GM23338 (cell line): ENCODE results near the gene RAB20.

Experiments
- CREB1 ChIP-seq: fragments of 250-450 bp; sonication (Bioruptor Pico); IDR thresholded peaks from 2 replicates; pipeline ENCODE4 v1.5.0; 2020; ENCODE audit warnings: low read depth, mild to moderate bottlenecking, moderate library complexity
- EZH2phosphoT487 ChIP-seq: fragments of 200-600 bp; sonication (generic); IDR thresholded peaks from one replicate; pipeline ENCODE4 v1.8.1; 2018; ENCODE audit warnings: antibody characterized with exemption; ENCODE audit not compliant: unreplicated experiment
- POLR2AphosphoS5 ChIP-seq: IDR thresholded peaks from 2 replicates; pipeline ENCODE4 v1.6.1; 2016; ENCODE audit warnings: antibody characterized with exemption, low read depth
- ZNF114 ChIP-seq: fragments of 250-450 bp; sonication (Bioruptor Pico); IDR thresholded peaks from 2 replicates; pipeline ENCODE4 v1.5.0; 2020; ENCODE audit warnings: mild to moderate bottlenecking, moderate library complexity
- TF ChIP-seq, protein P1 (sequence below): IDR thresholded peaks from one replicate; pipeline ENCODE4 v1.6.1; 2018; ENCODE audit warnings: antibody characterized with exemption; ENCODE audit not compliant: unreplicated experiment
- TF ChIP-seq, protein P2 (sequence below), 2 experiments: fragments of 200-600 bp in 1 of 2; sonication (generic) in 1 of 2; conservative IDR thresholded peaks; 2 replicates each; pipeline versions ENCODE4 v1.5.1 to v1.6.1; 2016 to 2017; ENCODE audit warnings: antibody characterized with exemption in 2 of 2, low read depth in 2 of 2, mild to moderate bottlenecking in 2 of 2, moderate library complexity in 1 of 2

DNA sequence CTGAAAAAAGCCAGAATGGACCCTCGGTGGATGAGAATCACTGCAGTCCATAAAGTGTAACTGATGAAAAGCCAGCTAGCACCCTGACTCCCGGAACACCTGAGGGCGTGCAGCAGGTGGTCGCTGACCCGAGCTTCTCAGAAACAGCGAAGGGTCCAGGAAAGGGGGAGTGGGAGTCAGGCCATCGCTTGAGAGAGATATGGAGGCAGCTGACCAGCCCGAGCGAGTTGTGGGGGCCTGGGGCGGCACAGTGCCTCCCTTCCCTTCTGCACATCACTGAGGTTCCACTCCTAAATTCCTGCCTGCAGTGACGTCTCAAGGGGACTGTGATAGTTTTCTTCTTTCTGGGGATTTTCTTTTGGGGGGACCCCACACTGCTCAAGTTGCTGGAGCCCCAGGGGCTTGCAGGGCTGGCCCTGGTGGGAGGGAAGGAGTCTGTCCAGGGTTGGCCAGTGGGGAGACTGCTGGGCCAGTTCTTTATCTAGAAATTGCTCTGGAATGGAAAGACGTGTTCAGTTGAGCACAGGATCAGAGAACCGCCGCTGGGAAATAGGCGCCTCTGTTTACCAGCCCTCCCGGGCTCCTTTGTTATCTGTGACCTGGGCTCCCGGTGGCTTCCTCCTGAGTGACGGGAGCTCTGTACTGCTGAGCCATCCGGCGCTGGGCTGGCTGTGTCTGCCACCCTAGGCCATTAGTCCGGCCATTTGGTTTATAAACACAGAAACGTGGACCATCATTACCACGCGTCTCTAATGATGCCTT, 71.3 kb downstream of the RAB20 start:
- TF ChIP-seq, protein P1, sequence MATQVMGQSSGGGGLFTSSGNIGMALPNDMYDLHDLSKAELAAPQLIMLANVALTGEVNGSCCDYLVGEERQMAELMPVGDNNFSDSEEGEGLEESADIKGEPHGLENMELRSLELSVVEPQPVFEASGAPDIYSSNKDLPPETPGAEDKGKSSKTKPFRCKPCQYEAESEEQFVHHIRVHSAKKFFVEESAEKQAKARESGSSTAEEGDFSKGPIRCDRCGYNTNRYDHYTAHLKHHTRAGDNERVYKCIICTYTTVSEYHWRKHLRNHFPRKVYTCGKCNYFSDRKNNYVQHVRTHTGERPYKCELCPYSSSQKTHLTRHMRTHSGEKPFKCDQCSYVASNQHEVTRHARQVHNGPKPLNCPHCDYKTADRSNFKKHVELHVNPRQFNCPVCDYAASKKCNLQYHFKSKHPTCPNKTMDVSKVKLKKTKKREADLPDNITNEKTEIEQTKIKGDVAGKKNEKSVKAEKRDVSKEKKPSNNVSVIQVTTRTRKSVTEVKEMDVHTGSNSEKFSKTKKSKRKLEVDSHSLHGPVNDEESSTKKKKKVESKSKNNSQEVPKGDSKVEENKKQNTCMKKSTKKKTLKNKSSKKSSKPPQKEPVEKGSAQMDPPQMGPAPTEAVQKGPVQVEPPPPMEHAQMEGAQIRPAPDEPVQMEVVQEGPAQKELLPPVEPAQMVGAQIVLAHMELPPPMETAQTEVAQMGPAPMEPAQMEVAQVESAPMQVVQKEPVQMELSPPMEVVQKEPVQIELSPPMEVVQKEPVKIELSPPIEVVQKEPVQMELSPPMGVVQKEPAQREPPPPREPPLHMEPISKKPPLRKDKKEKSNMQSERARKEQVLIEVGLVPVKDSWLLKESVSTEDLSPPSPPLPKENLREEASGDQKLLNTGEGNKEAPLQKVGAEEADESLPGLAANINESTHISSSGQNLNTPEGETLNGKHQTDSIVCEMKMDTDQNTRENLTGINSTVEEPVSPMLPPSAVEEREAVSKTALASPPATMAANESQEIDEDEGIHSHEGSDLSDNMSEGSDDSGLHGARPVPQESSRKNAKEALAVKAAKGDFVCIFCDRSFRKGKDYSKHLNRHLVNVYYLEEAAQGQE = no peak
- TF ChIP-seq EZH2phosphoT487 = no peak
- TF ChIP-seq POLR2AphosphoS5 = no peak
- TF ChIP-seq, protein P2, sequence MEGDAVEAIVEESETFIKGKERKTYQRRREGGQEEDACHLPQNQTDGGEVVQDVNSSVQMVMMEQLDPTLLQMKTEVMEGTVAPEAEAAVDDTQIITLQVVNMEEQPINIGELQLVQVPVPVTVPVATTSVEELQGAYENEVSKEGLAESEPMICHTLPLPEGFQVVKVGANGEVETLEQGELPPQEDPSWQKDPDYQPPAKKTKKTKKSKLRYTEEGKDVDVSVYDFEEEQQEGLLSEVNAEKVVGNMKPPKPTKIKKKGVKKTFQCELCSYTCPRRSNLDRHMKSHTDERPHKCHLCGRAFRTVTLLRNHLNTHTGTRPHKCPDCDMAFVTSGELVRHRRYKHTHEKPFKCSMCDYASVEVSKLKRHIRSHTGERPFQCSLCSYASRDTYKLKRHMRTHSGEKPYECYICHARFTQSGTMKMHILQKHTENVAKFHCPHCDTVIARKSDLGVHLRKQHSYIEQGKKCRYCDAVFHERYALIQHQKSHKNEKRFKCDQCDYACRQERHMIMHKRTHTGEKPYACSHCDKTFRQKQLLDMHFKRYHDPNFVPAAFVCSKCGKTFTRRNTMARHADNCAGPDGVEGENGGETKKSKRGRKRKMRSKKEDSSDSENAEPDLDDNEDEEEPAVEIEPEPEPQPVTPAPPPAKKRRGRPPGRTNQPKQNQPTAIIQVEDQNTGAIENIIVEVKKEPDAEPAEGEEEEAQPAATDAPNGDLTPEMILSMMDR (conservative IDR thresholded peaks at IDR 0.05; ENCODE audit: low read depth in 2 of 2) = no peak
- no peak for TF ChIP-seq ZNF114 (CRISPR knock-in tag)
- no peak for TF ChIP-seq CREB1 (CRISPR knock-in tag)
